ENCODE results near the gene SECISBP2.

SECISBP2 gene

GRCh38 chr9:89364666-89365531, 46.6 kb downstream of the SECISBP2 start:
- no peak for DNase-seq

- DNase-seq, result no peak
These were observed 47.2 kb downstream of the SECISBP2 start for GRCh38 chr9:89365532-89365912.

- no peak for DNase-seq
These were observed 48.4 kb downstream of the SECISBP2 start for GRCh38 chr9:89366711-89367110.

- no peak for DNase-seq
These were observed 49.0 kb downstream of the SECISBP2 start for GRCh38 chr9:89367281-89367680.

GRCh38 chr9:89367726-89368437, 49.6 kb downstream of the SECISBP2 start:
- DNase-seq, result no peak

GRCh38 chr9:89368550-89368949, 50.2 kb downstream of the SECISBP2 start:
- no peak for DNase-seq

- DNase-seq, result no peak
These were observed 50.7 kb downstream of the SECISBP2 start for GRCh38 chr9:89368978-89369377.

- no peak for DNase-seq
These were observed 52.3 kb downstream of the SECISBP2 start for GRCh38 chr9:89370593-89370992.

GRCh38 chr9:89371791-89372190, 53.5 kb downstream of the SECISBP2 start:
- peak in 1 of 5 experiments; percentile 10 for DNase-seq

GRCh38 chr9:89372230-89372816, 54.0 kb downstream of the SECISBP2 start:
- DNase-seq, result peak in 3 of 5 experiments; percentile 40 to 84 (median 60)

GRCh38 chr9:89372979-89373378, 54.7 kb downstream of the SECISBP2 start:
- no peak for DNase-seq

- DNase-seq, result no peak
These were observed 55.9 kb downstream of the SECISBP2 start for GRCh38 chr9:89374176-89374575.

- peak in 1 of 5 experiments; percentile 80 for DNase-seq
These were observed 57.0 kb downstream of the SECISBP2 start for GRCh38 chr9:89375191-89375760.

GRCh38 chr9:89376286-89376685, 58.0 kb downstream of the SECISBP2 start:
- DNase-seq, result no peak

GRCh38 chr9:89376741-89377351, 58.5 kb downstream of the SECISBP2 start:
- DNase-seq, result no peak

- no peak for DNase-seq
These were observed 59.1 kb downstream of the SECISBP2 start for GRCh38 chr9:89377411-89377810.

GRCh38 chr9:89378541-89378940, 60.2 kb downstream of the SECISBP2 start:
- DNase-seq, result no peak

GRCh38 chr9:89379031-89379430, 60.7 kb downstream of the SECISBP2 start:
- DNase-seq, result no peak

- DNase-seq, result peak in 1 of 5 experiments; percentile 69
These were observed 61.3 kb downstream of the SECISBP2 start for GRCh38 chr9:89379508-89380115.

- DNase-seq, result no peak
These were observed 62.4 kb downstream of the SECISBP2 start for GRCh38 chr9:89380437-89381307.

GRCh38 chr9:89381308-89381609, 63.0 kb downstream of the SECISBP2 start:
- DNase-seq, result no peak

All from T-helper 2 cell (primary cell).